ENCODE results near the gene LRRC75B. TPM values are rescaled to one million over a fixed set of nuclear protein-coding genes. Genes with fewer than 3 reads are reported as not detected.

LRRC75B gene
- polyA plus RNA-seq, 1 of the 3 experiments (the other 2 are of a cell fraction) = 12.3 TPM

DNA sequence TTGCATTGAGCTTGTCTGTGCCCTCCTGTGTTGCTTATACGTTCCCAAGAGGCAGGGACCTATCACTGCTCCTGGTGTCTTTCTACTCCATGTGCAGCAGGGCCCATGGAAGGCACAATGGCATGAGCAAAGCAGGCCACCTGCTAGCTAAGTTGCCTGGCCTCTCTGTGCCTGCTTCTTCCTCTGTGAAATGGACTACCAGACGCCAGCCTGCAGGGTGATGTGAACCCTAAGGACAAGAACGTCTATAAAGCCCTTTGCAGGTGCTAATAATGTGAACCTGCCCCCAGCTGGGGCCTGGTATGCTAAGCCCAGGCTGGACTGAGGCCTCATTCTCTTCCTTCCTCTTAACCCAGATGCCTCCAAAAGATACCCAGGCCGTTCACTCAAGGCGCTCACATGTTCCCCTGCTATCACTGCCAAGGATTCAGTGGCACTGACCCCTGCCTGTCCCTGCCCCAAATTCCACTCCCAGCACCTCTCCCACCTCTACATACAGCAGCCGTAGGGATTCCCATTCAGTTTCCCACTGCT is 41.9 kb downstream of the LRRC75B start:
- no peaks in the 10 kb centered on the region for H3K9me3 ChIP-seq
- WGBS (ENCODE audit: low lambda C conversion rate) = 93% methylated on average over 6 of the region's 6 CpGs
- H4K20me1 ChIP-seq (ENCODE audit: insufficient read depth) = peaks cover 17% of the 10 kb centered on the region; the same call in 1 of the 2 replicates
- no peak for TF ChIP-seq GATA2 (CRISPR knock-in tag; IDR thresholded peaks at IDR 0.05)
- peaks cover 62% of the 10 kb centered on the region for H3K79me2 ChIP-seq (ENCODE audit: insufficient read depth)
- no peak overlapping the region for H3K4me3 ChIP-seq (ENCODE audit: low read depth in 2 of 2, low read length in 1 of 2)
- H3F3A ChIP-seq (replicated peaks; ENCODE audit: insufficient read depth) = no peaks in the 10 kb centered on the region
- H3K9me2 ChIP-seq = no peaks in the 10 kb centered on the region
- H2AFZ ChIP-seq (ENCODE audit: low read depth) = no peak overlapping the region
- ChIA-PET CTCF (interaction anchor here (1.2 kb wide), 1 partner anchor 29 kb away, joined by 4 read pairs; no protein-coding TSS in a partner anchor), POLR2A (no interaction called here)
- H3K36me3 ChIP-seq (replicated peaks in 1 of 2; ENCODE audit: control insufficient read depth in 1 of 2, insufficient read depth in 2 of 2, low read length in 1 of 2) = peaks cover 0 to 31% of the 10 kb centered on the region in 2 experiments
- H3K4me2 ChIP-seq = no peak overlapping the region
- H3K9ac ChIP-seq = no peak overlapping the region
- peaks cover 10 to 12% of the 10 kb centered on the region in 2 experiments; a peak in 2 of 4 replicates for H3K4me1 ChIP-seq (ENCODE audit: control insufficient read depth in 1 of 2, insufficient read depth in 2 of 2, low read depth in 1 of 2, low read length in 1 of 2)
- no peaks in the 10 kb centered on the region for H3K27me3 ChIP-seq (ENCODE audit: insufficient read depth)
- DNase-seq = no peak
- no peak overlapping the region; a peak in 1 of 4 replicates for H3K27ac ChIP-seq (ENCODE audit: low read depth in 2 of 2, low read length in 1 of 2)

DNA sequence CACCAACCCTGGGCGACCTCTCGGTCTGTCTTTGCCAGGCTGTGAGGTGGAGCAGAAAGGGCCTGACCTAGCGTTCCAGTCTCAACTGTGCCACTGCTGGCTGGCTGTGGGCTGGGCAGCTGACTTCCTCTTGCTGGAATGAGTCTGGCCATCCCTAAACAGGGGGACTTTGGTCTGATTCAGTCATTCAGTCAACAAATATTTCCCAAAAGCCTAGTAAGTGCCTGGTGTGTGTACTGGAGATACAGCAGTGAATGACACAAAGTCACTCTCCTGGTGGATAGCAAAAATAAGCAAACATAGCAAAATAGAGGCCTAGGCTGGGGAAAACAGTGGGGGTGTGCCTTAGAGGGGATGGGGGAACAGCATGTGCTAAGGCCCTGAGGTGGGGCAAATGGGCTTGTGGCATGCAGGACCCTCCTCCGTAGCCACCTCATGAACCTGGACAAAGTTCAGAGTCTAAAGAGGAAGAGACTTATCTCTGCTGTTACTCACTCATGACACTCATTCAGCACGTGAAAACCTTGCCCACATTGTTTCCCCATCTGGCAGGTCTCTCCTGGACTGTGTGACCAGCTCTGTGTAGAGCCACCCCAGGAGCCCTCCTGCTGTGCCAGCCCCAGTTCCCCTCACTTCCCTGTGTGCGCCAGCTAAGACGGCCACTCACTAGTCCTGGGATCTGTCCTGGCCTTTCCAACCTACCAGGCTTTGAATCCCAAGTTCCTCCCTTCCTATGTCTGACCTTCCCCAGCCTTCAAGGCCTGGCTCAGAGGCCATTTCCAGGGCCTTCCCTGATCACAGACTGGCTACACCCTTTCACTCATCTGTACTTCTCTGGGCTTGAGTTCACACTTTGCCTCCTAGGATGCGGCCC is 42.6 kb downstream of the LRRC75B start:
- TF ChIP-seq FOXJ3 (CRISPR knock-in tag; IDR thresholded peaks at IDR 0.05) (no peak), SIN3A (IDR thresholded peaks at IDR 0.05; ENCODE audit: borderline replicate concordance, low read depth, low read length) (no peak), RCOR1 (IDR thresholded peaks at IDR 0.05; ENCODE audit: low read length) (no peak), YY1 (IDR thresholded peaks at IDR 0.05; ENCODE audit: low read depth) (no peak), TAF1 (IDR thresholded peaks at IDR 0.05; ENCODE audit: borderline replicate concordance, low read depth, low read length) (no peak), RFX5 (IDR thresholded peaks at IDR 0.05; ENCODE audit: low read length) (no peak), FOSL2 (IDR thresholded peaks at IDR 0.05; ENCODE audit: borderline replicate concordance, low read depth) (no peak), CHD2 (IDR thresholded peaks at IDR 0.05; ENCODE audit: low read length, partially characterized antibody) (no peak)
- TF ChIP-seq, protein P1, sequence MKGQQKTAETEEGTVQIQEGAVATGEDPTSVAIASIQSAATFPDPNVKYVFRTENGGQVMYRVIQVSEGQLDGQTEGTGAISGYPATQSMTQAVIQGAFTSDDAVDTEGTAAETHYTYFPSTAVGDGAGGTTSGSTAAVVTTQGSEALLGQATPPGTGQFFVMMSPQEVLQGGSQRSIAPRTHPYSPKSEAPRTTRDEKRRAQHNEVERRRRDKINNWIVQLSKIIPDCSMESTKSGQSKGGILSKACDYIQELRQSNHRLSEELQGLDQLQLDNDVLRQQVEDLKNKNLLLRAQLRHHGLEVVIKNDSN (IDR thresholded peaks at IDR 0.05; ENCODE audit: borderline replicate concordance, low read depth) = no peak
- TF ChIP-seq, protein P2, sequence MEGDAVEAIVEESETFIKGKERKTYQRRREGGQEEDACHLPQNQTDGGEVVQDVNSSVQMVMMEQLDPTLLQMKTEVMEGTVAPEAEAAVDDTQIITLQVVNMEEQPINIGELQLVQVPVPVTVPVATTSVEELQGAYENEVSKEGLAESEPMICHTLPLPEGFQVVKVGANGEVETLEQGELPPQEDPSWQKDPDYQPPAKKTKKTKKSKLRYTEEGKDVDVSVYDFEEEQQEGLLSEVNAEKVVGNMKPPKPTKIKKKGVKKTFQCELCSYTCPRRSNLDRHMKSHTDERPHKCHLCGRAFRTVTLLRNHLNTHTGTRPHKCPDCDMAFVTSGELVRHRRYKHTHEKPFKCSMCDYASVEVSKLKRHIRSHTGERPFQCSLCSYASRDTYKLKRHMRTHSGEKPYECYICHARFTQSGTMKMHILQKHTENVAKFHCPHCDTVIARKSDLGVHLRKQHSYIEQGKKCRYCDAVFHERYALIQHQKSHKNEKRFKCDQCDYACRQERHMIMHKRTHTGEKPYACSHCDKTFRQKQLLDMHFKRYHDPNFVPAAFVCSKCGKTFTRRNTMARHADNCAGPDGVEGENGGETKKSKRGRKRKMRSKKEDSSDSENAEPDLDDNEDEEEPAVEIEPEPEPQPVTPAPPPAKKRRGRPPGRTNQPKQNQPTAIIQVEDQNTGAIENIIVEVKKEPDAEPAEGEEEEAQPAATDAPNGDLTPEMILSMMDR (IDR thresholded peaks at IDR 0.05) = no peak
- Histone ChIP-seq H4K20me1 (ENCODE audit: insufficient read depth) (peaks cover 18% of the 10 kb centered on the region; the same call in 1 of the 2 replicates), H3K27me3 (ENCODE audit: insufficient read depth) (no peaks in the 10 kb centered on the region), H3K9ac (no peak overlapping the region), H3K9me2 (no peaks in the 10 kb centered on the region), H3F3A (replicated peaks; ENCODE audit: insufficient read depth) (no peaks in the 10 kb centered on the region), H3K27ac (ENCODE audit: low read depth in 2 of 2, low read length in 1 of 2) (no peak overlapping the region; a peak in 1 of 4 replicates), H2AFZ (ENCODE audit: low read depth) (no peak overlapping the region), H3K4me3 (ENCODE audit: low read depth in 2 of 2, low read length in 1 of 2) (no peak overlapping the region), H3K9me3 (no peaks in the 10 kb centered on the region), H3K4me2 (no peak overlapping the region), H3K4me1 (ENCODE audit: control insufficient read depth in 1 of 2, insufficient read depth in 2 of 2, low read depth in 1 of 2, low read length in 1 of 2) (peaks cover 12 to 13% of the 10 kb centered on the region in 2 experiments; a peak in 3 of 4 replicates), H3K79me2 (ENCODE audit: insufficient read depth) (peaks cover 60% of the 10 kb centered on the region), H3K36me3 (replicated peaks in 1 of 2; ENCODE audit: control insufficient read depth in 1 of 2, insufficient read depth in 2 of 2, low read length in 1 of 2) (peaks cover 0 to 31% of the 10 kb centered on the region in 2 experiments)
- no peak for DNase-seq
- ChIA-PET CTCF (no interaction called here), POLR2A (no interaction called here)
- WGBS (ENCODE audit: low lambda C conversion rate) = 89% methylated on average over 6 of the region's 8 CpGs

Data from SK-N-SH (cell line).